HEK293 (cell line): ENCODE measurements around the gene YWHAG.

Experiments
- TCF7L2 ChIP-seq: IDR thresholded peaks from 2 replicates; pipeline ENCODE4 v1.6.1; 2011; ENCODE audit warnings: low read depth, mild to moderate bottlenecking, inconsistent platforms, low read length, moderate library complexity, borderline replicate concordance
- ZNF133 ChIP-seq: fragments of 450-650 bp; formaldehyde crosslinking; IDR thresholded peaks from 2 replicates; pipeline ENCODE4 v1.5.1; 2016; ENCODE audit warnings: missing biosample characterization, missing genetic modification characterization
- ZNF626 ChIP-seq: fragments of 450-650 bp; sonication (Bioruptor Pico); formaldehyde crosslinking; IDR thresholded peaks from 2 replicates; pipeline ENCODE4 v1.5.1; 2018; ENCODE audit warnings: missing biosample characterization, missing genetic modification characterization, inconsistent platforms
- ZNF701 ChIP-seq: fragments of 450-650 bp; formaldehyde crosslinking; IDR thresholded peaks from 2 replicates; pipeline ENCODE4 v1.5.1; 2016; ENCODE audit warnings: missing biosample characterization, missing genetic modification characterization
- TF ChIP-seq, protein P1 (sequence below): fragments of 450-650 bp; formaldehyde crosslinking; IDR thresholded peaks from 2 replicates; pipeline ENCODE4 v1.5.1; 2017; ENCODE audit warnings: missing biosample characterization, missing genetic modification characterization
- TF ChIP-seq, protein P2 (sequence below): fragments of 450-650 bp; formaldehyde crosslinking; IDR thresholded peaks from 2 replicates; pipeline ENCODE4 v1.5.1; 2016; ENCODE audit warnings: missing biosample characterization, missing genetic modification characterization, borderline replicate concordance

DNA sequence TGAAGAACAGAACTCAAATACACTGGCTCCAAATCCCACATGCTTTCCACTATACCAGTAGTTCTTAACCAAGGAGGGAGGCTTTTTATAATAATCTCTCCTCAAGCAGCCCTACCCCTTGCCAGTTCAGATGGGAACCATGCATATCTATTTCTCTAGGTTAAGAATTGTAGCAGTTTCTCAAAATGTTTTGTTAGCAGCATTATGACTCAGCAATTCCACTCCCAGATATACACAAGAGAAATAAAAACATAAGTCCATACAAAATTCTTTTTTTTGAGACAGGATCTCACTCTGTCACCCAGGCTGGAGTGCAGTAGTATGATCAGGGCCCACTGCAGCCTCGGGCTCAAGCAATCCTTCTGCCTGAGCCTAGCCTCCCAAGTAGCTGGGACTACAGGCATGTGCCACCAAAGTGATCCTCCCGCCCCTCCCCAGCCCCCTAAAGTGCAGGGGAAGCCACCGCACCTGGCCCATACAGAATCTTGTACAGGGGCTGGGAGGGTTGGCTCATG, 18.1 kb downstream of the YWHAG start:
- TF ChIP-seq ZNF701 (tag by site-specific recombination), result no peak
- TF ChIP-seq, protein P1, sequence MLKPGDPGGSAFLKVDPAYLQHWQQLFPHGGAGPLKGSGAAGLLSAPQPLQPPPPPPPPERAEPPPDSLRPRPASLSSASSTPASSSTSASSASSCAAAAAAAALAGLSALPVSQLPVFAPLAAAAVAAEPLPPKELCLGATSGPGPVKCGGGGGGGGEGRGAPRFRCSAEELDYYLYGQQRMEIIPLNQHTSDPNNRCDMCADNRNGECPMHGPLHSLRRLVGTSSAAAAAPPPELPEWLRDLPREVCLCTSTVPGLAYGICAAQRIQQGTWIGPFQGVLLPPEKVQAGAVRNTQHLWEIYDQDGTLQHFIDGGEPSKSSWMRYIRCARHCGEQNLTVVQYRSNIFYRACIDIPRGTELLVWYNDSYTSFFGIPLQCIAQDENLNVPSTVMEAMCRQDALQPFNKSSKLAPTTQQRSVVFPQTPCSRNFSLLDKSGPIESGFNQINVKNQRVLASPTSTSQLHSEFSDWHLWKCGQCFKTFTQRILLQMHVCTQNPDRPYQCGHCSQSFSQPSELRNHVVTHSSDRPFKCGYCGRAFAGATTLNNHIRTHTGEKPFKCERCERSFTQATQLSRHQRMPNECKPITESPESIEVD (tag by site-specific recombination), result no peak
- no peak for TF ChIP-seq ZNF133 (tag by site-specific recombination)
- TF ChIP-seq, protein P2, sequence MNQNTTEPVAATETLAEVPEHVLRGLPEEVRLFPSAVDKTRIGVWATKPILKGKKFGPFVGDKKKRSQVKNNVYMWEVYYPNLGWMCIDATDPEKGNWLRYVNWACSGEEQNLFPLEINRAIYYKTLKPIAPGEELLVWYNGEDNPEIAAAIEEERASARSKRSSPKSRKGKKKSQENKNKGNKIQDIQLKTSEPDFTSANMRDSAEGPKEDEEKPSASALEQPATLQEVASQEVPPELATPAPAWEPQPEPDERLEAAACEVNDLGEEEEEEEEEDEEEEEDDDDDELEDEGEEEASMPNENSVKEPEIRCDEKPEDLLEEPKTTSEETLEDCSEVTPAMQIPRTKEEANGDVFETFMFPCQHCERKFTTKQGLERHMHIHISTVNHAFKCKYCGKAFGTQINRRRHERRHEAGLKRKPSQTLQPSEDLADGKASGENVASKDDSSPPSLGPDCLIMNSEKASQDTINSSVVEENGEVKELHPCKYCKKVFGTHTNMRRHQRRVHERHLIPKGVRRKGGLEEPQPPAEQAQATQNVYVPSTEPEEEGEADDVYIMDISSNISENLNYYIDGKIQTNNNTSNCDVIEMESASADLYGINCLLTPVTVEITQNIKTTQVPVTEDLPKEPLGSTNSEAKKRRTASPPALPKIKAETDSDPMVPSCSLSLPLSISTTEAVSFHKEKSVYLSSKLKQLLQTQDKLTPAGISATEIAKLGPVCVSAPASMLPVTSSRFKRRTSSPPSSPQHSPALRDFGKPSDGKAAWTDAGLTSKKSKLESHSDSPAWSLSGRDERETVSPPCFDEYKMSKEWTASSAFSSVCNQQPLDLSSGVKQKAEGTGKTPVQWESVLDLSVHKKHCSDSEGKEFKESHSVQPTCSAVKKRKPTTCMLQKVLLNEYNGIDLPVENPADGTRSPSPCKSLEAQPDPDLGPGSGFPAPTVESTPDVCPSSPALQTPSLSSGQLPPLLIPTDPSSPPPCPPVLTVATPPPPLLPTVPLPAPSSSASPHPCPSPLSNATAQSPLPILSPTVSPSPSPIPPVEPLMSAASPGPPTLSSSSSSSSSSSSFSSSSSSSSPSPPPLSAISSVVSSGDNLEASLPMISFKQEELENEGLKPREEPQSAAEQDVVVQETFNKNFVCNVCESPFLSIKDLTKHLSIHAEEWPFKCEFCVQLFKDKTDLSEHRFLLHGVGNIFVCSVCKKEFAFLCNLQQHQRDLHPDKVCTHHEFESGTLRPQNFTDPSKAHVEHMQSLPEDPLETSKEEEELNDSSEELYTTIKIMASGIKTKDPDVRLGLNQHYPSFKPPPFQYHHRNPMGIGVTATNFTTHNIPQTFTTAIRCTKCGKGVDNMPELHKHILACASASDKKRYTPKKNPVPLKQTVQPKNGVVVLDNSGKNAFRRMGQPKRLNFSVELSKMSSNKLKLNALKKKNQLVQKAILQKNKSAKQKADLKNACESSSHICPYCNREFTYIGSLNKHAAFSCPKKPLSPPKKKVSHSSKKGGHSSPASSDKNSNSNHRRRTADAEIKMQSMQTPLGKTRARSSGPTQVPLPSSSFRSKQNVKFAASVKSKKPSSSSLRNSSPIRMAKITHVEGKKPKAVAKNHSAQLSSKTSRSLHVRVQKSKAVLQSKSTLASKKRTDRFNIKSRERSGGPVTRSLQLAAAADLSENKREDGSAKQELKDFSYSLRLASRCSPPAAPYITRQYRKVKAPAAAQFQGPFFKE (tag by site-specific recombination), result no peak
- no peak for TF ChIP-seq ZNF626 (tag by site-specific recombination)
- TF ChIP-seq TCF7L2, result no peak
